ENCODE results near the gene SLC37A4.
"Not testable (repeated sequence)": the region's sequence is repeated elsewhere in the genome, so short reads cannot be mapped to it uniquely, and the experiment has no call there.

Gene SLC37A4

GRCh38 chr11:119019996-119020395, 10.7 kb downstream of the SLC37A4 start:
- DNase-seq (ENCODE audit: low read depth, low spot score) = no peak
- peak overlapping the region; percentile 91 for H3K27ac ChIP-seq

GRCh38 chr11:119018074-119018938, 12.4 kb downstream of the SLC37A4 start, which contains the start of the genes RPS25 and TRAPPC4:
RPS25 (minus strand) TSS chr11:119018343; CDS start chr11:119018284, 59 bp downstream.
TRAPPC4 (plus strand) TSS chr11:119018766; CDS start chr11:119018796, 30 bp downstream.
- DNase-seq (ENCODE audit: low read depth, low spot score) = peak; percentile 82

GRCh38 chr11:119017377-119017776, 13.3 kb downstream of the SLC37A4 start:
- peak overlapping the region; percentile 91 for H3K27ac ChIP-seq
- DNase-seq (ENCODE audit: low read depth, low spot score) = not testable (repeated sequence)

More at GRCh38 chr11:119018074-119018938, 12.4 kb downstream of the SLC37A4 start, which contains the start of the genes RPS25 and TRAPPC4:
- H3K27ac ChIP-seq = peak within 1 kb of the TSS; percentile 91

DNA sequence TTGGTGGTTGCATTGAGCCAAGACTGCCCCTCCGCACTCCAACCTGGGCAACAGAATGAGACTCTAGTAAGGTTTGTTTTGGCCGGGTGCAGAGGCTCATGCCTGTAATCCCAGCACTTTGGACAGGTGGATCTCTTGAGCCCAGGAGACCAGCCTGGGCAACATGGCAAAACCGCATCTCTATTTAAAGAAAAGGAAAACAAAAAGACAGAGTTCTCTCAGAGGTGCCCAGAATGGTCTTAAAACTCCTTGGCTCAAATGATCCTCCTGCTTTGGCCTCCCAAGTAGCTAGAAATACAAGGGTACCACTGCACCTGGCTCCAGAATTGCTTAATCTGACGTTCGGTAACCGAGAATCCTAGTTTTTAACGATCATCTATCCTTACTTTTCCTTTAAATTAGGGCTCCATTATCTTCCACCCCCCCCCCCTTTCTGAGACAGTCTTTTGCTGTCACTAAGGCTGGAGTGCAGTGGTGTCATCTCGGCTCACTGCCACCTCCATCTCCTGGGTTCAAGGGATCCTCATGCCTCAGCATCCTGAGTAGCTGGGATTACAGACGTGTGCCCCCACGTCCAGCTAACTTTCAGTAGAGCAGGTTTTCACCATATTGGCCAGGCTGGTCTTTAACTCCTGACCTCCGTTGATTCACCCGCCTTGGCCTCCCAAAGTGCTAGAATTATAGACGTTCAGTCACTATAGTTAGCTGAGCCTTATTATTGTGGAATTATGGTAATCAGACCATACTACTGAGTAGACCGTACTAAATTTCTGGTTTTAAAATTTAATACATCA, 14.3 kb downstream of the SLC37A4 start:
- H3K27ac ChIP-seq = peak overlapping the region; percentile 91

DNA sequence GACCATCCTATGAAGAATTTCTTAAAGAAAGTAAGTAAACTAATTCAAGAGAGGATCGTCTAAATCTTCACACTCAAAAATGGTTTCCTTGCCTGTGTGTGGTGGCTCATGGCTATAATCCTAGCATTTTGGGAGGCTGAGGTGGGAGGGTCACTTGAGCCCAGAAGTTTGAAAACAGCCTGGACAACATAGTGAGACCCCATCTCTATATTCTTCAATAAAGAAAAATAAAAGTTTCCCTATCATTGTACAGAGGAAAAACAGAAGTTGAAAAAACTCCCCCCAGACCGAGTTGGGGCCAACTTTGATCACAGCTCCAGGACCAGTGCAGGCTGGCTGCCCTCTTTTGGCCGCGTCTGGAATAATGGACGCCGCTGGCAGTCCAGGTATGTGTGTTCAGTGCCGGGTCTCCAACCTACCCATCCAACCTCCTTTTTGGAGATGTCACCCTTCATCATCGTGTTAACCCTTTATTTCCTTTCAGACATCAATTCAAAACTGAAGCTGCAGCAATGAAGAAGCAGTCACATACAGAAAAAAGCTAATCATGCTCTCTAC, 15.5 kb downstream of the SLC37A4 start:
- H3K27ac ChIP-seq = peak overlapping the region; percentile 91

More for the DNA sequence above, 14.3 kb downstream of the SLC37A4 start:
- no peak for DNase-seq (ENCODE audit: low read depth, low spot score)

GRCh38 chr11:119014209-119014924, 16.3 kb downstream of the SLC37A4 start:
- peak overlapping the region; percentile 91 for H3K27ac ChIP-seq
- no peak for DNase-seq (ENCODE audit: low read depth, low spot score)

More for the DNA sequence above, 15.5 kb downstream of the SLC37A4 start:
- DNase-seq (ENCODE audit: low read depth, low spot score) = no peak

- no peak overlapping the region for H3K27ac ChIP-seq
- no peak for DNase-seq (ENCODE audit: low read depth, low spot score)
These were observed 18.0 kb downstream of the SLC37A4 start for GRCh38 chr11:119012629-119013170.

DNA sequence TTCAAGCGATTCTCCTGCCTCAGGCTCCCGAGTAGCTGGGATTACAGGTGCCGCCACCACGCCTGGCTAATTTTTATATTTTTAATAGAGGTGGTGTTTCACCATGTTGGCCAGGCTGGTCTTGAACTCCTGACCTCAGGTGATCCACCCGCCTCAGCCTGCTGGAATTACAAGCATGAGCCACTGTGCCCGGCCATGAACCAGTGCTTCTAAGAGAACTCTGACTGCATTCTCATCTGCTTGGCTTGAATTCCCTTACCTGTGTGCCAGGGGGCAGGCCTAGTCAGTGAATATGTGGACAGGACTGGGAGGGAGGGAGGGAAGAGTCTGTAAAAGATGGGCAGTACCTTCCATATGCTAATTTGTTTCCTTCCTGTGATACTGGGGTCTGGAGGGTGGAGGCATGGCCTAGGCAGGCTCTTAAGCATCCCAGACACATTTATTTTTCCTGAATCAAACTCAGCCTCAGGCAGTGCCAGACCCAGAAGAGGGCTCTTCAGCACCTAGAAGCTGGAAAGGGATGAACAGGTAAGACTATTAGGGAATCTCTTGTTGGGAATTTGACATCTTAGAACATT, 19.1 kb downstream of the SLC37A4 start:
- peak overlapping the region; percentile 10 for H3K27ac ChIP-seq
- no peak for DNase-seq (ENCODE audit: low read depth, low spot score)

DNA sequence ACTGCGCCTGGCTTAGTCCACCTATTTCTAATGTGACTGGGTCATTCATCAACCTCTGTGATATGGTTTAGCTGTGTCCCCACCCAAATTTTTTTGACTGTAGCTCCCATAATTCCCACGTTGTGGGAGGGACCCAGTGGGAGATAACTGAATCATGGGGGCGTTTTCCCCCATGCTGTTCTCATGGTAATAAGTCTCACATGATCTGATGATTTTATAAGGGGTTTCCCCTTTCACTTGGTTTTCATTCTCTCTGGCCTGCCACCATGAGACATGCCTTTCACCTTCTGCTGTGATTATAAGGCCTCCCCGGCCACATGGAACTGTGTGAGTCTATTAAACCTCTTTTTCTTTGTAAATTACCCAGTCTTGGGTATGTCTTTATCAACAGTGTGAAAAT, 24.0 kb downstream of the SLC37A4 start:
- no peak for DNase-seq (ENCODE audit: low read depth, low spot score)
- H3K27ac ChIP-seq = no peak overlapping the region

DNA sequence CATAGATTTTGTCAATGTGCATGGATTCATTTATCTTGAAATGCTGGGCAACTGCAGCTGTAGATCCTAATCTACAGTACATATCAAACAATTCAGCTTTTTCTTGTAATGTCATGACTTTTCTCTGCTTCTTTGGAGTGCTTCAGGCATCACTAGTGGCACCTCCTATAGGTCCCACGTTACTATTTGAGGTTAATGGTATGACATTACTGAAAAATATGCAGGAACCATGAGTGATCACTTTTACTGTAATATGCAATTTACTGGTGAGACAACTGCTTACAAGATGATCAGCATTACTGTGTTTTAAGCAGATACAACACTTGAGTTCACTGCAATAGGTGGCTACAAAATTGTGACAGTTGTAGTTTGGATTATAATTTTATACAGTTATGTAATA, 29.8 kb downstream of the SLC37A4 start:
- DNase-seq (ENCODE audit: low read depth, low spot score) = no peak
- peak overlapping the region; percentile 92 for H3K27ac ChIP-seq

- peak overlapping the region; percentile 92 for H3K27ac ChIP-seq
- no peak for DNase-seq (ENCODE audit: low read depth, low spot score)
These were observed 31.9 kb downstream of the SLC37A4 start for GRCh38 chr11:118998822-118999221.

GRCh38 chr11:118998388-118998717, 32.3 kb downstream of the SLC37A4 start:
- H3K27ac ChIP-seq = peak overlapping the region; percentile 92

GRCh38 chr11:118997627-118998387, 32.9 kb downstream of the SLC37A4 start, which contains the start of gene CENATAC:
CENATAC (plus strand) TSS chr11:118998138; CDS start chr11:118998198, 60 bp downstream.
- peak within 1 kb of the TSS; percentile 92 for H3K27ac ChIP-seq
- no peak for DNase-seq (ENCODE audit: low read depth, low spot score)

More at GRCh38 chr11:118998388-118998717, 32.3 kb downstream of the SLC37A4 start:
- DNase-seq (ENCODE audit: low read depth, low spot score) = no peak

- DNase-seq (ENCODE audit: low read depth, low spot score) = no peak
- no peak overlapping the region for H3K27ac ChIP-seq
These were observed 33.6 kb downstream of the SLC37A4 start for GRCh38 chr11:118996926-118997626.

GRCh38 chr11:118991486-118992038, 39.1 kb downstream of the SLC37A4 start:
- not testable (repeated sequence) for DNase-seq (ENCODE audit: low read depth, low spot score); H3K27ac ChIP-seq

DNA sequence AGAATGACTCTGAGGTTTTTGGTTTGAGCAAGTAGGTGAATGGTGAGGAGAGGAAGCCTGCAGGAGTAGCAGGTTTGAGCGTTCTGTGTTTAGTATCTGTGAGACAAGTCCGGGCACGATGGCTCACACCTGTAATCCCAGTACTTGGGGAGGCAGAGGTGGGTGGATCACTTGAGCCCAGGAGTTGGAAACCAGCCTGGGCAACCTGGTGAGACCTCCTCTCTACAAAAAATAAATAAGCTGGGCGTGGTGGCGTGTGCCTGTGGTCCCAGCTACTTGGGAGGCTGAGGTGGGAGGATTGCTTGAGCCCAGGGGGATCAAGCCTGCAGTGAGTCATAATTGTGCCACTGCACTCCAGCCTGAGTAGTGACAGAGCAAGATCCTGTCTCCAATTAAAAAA, 42.4 kb downstream of the SLC37A4 start:
- H3K27ac ChIP-seq = peak overlapping the region; percentile 81
- DNase-seq (ENCODE audit: low read depth, low spot score) = peak; percentile 89

GRCh38 chr11:118984825-118985224, 45.9 kb downstream of the SLC37A4 start:
- DNase-seq (ENCODE audit: low read depth, low spot score) = no peak
- no peak overlapping the region for H3K27ac ChIP-seq
